ENCODE results near the gene SLC9B2. TPM values are rescaled to one million over a fixed set of nuclear protein-coding genes. Genes with fewer than 3 reads are reported as not detected.

The SLC9B2 gene
- total RNA-seq, 1 donor from 2014 or later: 7.3 TPM

GRCh38 chr4:103026868-103027267, 49.7 kb downstream of the SLC9B2 start:
- no peaks in the 10 kb centered on the region for H3K4me1 ChIP-seq (ENCODE audit: control insufficient read depth in 3 of 3, insufficient read depth in 3 of 3, low read length in 3 of 3)
- no peak overlapping the region for H3K27ac ChIP-seq (ENCODE audit: low read depth, low read length)
- H3K9ac ChIP-seq (ENCODE audit: low read depth in 1 of 3, low read length in 3 of 3): no peak overlapping the region
- no peaks in the 10 kb centered on the region for H3K9me3 ChIP-seq (ENCODE audit: control insufficient read depth in 3 of 3, low read length in 3 of 3)
- H3K36me3 ChIP-seq (ENCODE audit: control insufficient read depth in 3 of 3, insufficient read depth in 3 of 3, low read length in 3 of 3): peaks cover 0 to 9% (median 0%) of the 10 kb centered on the region in 3 donors
- no peaks in the 10 kb centered on the region for H3K27me3 ChIP-seq (ENCODE audit: control insufficient read depth in 3 of 3, insufficient read depth in 3 of 3, low read length in 3 of 3)
- H3K4me3 ChIP-seq (ENCODE audit: low read length in 3 of 3): no peak overlapping the region

- no peak overlapping the region for H3K9ac ChIP-seq (ENCODE audit: low read depth in 1 of 3, low read length in 3 of 3)
- no peaks in the 10 kb centered on the region for H3K36me3 ChIP-seq (ENCODE audit: control insufficient read depth in 3 of 3, insufficient read depth in 3 of 3, low read length in 3 of 3)
- no peak overlapping the region for H3K27ac ChIP-seq (ENCODE audit: low read depth, low read length)
- no peak overlapping the region for H3K4me3 ChIP-seq (ENCODE audit: low read length in 3 of 3)
- peaks cover under 1 to 5% (median 3%) of the 10 kb centered on the region in 3 donors for H3K4me1 ChIP-seq (ENCODE audit: control insufficient read depth in 3 of 3, insufficient read depth in 3 of 3, low read length in 3 of 3)
- H3K9me3 ChIP-seq (ENCODE audit: control insufficient read depth in 3 of 3, low read length in 3 of 3): no peaks in the 10 kb centered on the region
- H3K27me3 ChIP-seq (ENCODE audit: control insufficient read depth in 3 of 3, insufficient read depth in 3 of 3, low read length in 3 of 3): no peaks in the 10 kb centered on the region
These were observed 51.6 kb downstream of the SLC9B2 start for GRCh38 chr4:103024996-103025395.

- no peak overlapping the region for H3K9ac ChIP-seq (ENCODE audit: low read depth in 1 of 3, low read length in 3 of 3)
- H3K27ac ChIP-seq (ENCODE audit: low read depth, low read length): peak overlapping the region; percentile 38
- H3K36me3 ChIP-seq (ENCODE audit: control insufficient read depth in 3 of 3, insufficient read depth in 3 of 3, low read length in 3 of 3): no peaks in the 10 kb centered on the region
- peaks cover 4 to 11% (median 10%) of the 10 kb centered on the region in 3 donors for H3K4me1 ChIP-seq (ENCODE audit: control insufficient read depth in 3 of 3, insufficient read depth in 3 of 3, low read length in 3 of 3)
- no peaks in the 10 kb centered on the region for H3K9me3 ChIP-seq (ENCODE audit: control insufficient read depth in 3 of 3, low read length in 3 of 3)
- no peaks in the 10 kb centered on the region for H3K27me3 ChIP-seq (ENCODE audit: control insufficient read depth in 3 of 3, insufficient read depth in 3 of 3, low read length in 3 of 3)
- H3K4me3 ChIP-seq (ENCODE audit: low read length in 3 of 3): no peak overlapping the region
These were observed 55.4 kb downstream of the SLC9B2 start for GRCh38 chr4:103021120-103021519.

GRCh38 chr4:103019308-103020124, 57.0 kb downstream of the SLC9B2 start, which contains the start of gene SLC9B1:
SLC9B1 (minus strand) TSS chr4:103019705; CDS start chr4:102991711, 27,994 bp downstream.
- Histone ChIP-seq H3K4me1 (ENCODE audit: control insufficient read depth in 3 of 3, insufficient read depth in 3 of 3, low read length in 3 of 3) (peaks cover 4 to 11% (median 10%) of the 10 kb centered on the region in 3 donors), H3K4me3 (ENCODE audit: low read length in 3 of 3) (peak within 1 kb of the TSS; percentile 77 to 91 (median 86)), H3K36me3 (ENCODE audit: control insufficient read depth in 3 of 3, insufficient read depth in 3 of 3, low read length in 3 of 3) (no peaks in the 10 kb centered on the region), H3K27ac (ENCODE audit: low read depth, low read length) (peak within 1 kb of the TSS; percentile 89), H3K27me3 (ENCODE audit: control insufficient read depth in 3 of 3, insufficient read depth in 3 of 3, low read length in 3 of 3) (no peaks in the 10 kb centered on the region), H3K9me3 (ENCODE audit: control insufficient read depth in 3 of 3, low read length in 3 of 3) (no peaks in the 10 kb centered on the region), H3K9ac (ENCODE audit: low read depth in 1 of 3, low read length in 3 of 3) (peak within 1 kb of the TSS; percentile 85 to 92 (median 90))

GRCh38 chr4:103018391-103019307, 57.9 kb downstream of the SLC9B2 start:
- Histone ChIP-seq H3K4me3 (ENCODE audit: low read length in 3 of 3) (peak overlapping the region; percentile 77 to 91 (median 86)), H3K9ac (ENCODE audit: low read depth in 1 of 3, low read length in 3 of 3) (peak overlapping the region; percentile 85 to 92 (median 90)), H3K4me1 (ENCODE audit: control insufficient read depth in 3 of 3, insufficient read depth in 3 of 3, low read length in 3 of 3) (peaks cover 4 to 11% (median 10%) of the 10 kb centered on the region in 3 donors), H3K36me3 (ENCODE audit: control insufficient read depth in 3 of 3, insufficient read depth in 3 of 3, low read length in 3 of 3) (no peaks in the 10 kb centered on the region), H3K9me3 (ENCODE audit: control insufficient read depth in 3 of 3, low read length in 3 of 3) (no peaks in the 10 kb centered on the region), H3K27ac (ENCODE audit: low read depth, low read length) (peak overlapping the region; percentile 89), H3K27me3 (ENCODE audit: control insufficient read depth in 3 of 3, insufficient read depth in 3 of 3, low read length in 3 of 3) (no peaks in the 10 kb centered on the region)

GRCh38 chr4:103012551-103012950, 64.0 kb downstream of the SLC9B2 start:
- H3K27me3 ChIP-seq (ENCODE audit: control insufficient read depth in 3 of 3, insufficient read depth in 3 of 3, low read length in 3 of 3): no peaks in the 10 kb centered on the region
- peaks cover 13 to 16% (median 15%) of the 10 kb centered on the region in 3 donors for H3K4me1 ChIP-seq (ENCODE audit: control insufficient read depth in 3 of 3, insufficient read depth in 3 of 3, low read length in 3 of 3)
- no peaks in the 10 kb centered on the region for H3K9me3 ChIP-seq (ENCODE audit: control insufficient read depth in 3 of 3, low read length in 3 of 3)
- no peak overlapping the region for H3K4me3 ChIP-seq (ENCODE audit: low read length in 3 of 3)
- no peak overlapping the region for H3K9ac ChIP-seq (ENCODE audit: low read depth in 1 of 3, low read length in 3 of 3)
- no peak overlapping the region for H3K27ac ChIP-seq (ENCODE audit: low read depth, low read length)
- H3K36me3 ChIP-seq (ENCODE audit: control insufficient read depth in 3 of 3, insufficient read depth in 3 of 3, low read length in 3 of 3): no peaks in the 10 kb centered on the region

GRCh38 chr4:103012060-103012459, 64.5 kb downstream of the SLC9B2 start:
- Histone ChIP-seq H3K36me3 (ENCODE audit: control insufficient read depth in 3 of 3, insufficient read depth in 3 of 3, low read length in 3 of 3) (no peaks in the 10 kb centered on the region), H3K27ac (ENCODE audit: low read depth, low read length) (no peak overlapping the region), H3K4me3 (ENCODE audit: low read length in 3 of 3) (no peak overlapping the region), H3K9ac (ENCODE audit: low read depth in 1 of 3, low read length in 3 of 3) (no peak overlapping the region), H3K4me1 (ENCODE audit: control insufficient read depth in 3 of 3, insufficient read depth in 3 of 3, low read length in 3 of 3) (peaks cover 13 to 16% (median 15%) of the 10 kb centered on the region in 3 donors), H3K27me3 (ENCODE audit: control insufficient read depth in 3 of 3, insufficient read depth in 3 of 3, low read length in 3 of 3) (no peaks in the 10 kb centered on the region), H3K9me3 (ENCODE audit: control insufficient read depth in 3 of 3, low read length in 3 of 3) (no peaks in the 10 kb centered on the region)

GRCh38 chr4:103011378-103012025, 65.1 kb downstream of the SLC9B2 start:
- H3K27ac ChIP-seq (ENCODE audit: low read depth, low read length): no peak overlapping the region
- H3K9ac ChIP-seq (ENCODE audit: low read depth in 1 of 3, low read length in 3 of 3): no peak overlapping the region
- no peak overlapping the region for H3K4me3 ChIP-seq (ENCODE audit: low read length in 3 of 3)
- H3K9me3 ChIP-seq (ENCODE audit: control insufficient read depth in 3 of 3, low read length in 3 of 3): no peaks in the 10 kb centered on the region
- H3K36me3 ChIP-seq (ENCODE audit: control insufficient read depth in 3 of 3, insufficient read depth in 3 of 3, low read length in 3 of 3): no peaks in the 10 kb centered on the region
- H3K27me3 ChIP-seq (ENCODE audit: control insufficient read depth in 3 of 3, insufficient read depth in 3 of 3, low read length in 3 of 3): no peaks in the 10 kb centered on the region
- H3K4me1 ChIP-seq (ENCODE audit: control insufficient read depth in 3 of 3, insufficient read depth in 3 of 3, low read length in 3 of 3): peaks cover 13 to 16% (median 15%) of the 10 kb centered on the region in 3 donors

GRCh38 chr4:103010804-103011203, 65.8 kb downstream of the SLC9B2 start:
- no peak overlapping the region for H3K9ac ChIP-seq (ENCODE audit: low read depth in 1 of 3, low read length in 3 of 3)
- no peaks in the 10 kb centered on the region for H3K27me3 ChIP-seq (ENCODE audit: control insufficient read depth in 3 of 3, insufficient read depth in 3 of 3, low read length in 3 of 3)
- H3K27ac ChIP-seq (ENCODE audit: low read depth, low read length): no peak overlapping the region
- H3K9me3 ChIP-seq (ENCODE audit: control insufficient read depth in 3 of 3, low read length in 3 of 3): no peaks in the 10 kb centered on the region
- H3K36me3 ChIP-seq (ENCODE audit: control insufficient read depth in 3 of 3, insufficient read depth in 3 of 3, low read length in 3 of 3): no peaks in the 10 kb centered on the region
- H3K4me3 ChIP-seq (ENCODE audit: low read length in 3 of 3): no peak overlapping the region
- H3K4me1 ChIP-seq (ENCODE audit: control insufficient read depth in 3 of 3, insufficient read depth in 3 of 3, low read length in 3 of 3): peaks cover 13 to 16% (median 15%) of the 10 kb centered on the region in 3 donors

Measured in skeletal muscle tissue (tissue), 4 donors.